Body of pancreas (tissue), 4 donors: Measurements from ENCODE around the gene NIPA2.

Source experiments
- CTCF ChIP-seq, 7 experiments: fragments of 450-650 bp in 4 of 7; fragments of 200-600 bp in 3 of 7; sonication (generic) in 3 of 7; IDR thresholded peaks; one replicate each; pipeline ENCODE4 v1.5.1; 2016 to 2019; ENCODE audit warnings: antibody characterized with exemption in 7 of 7
- POLR2A ChIP-seq, 3 donors: fragments of 450-650 bp; IDR thresholded peaks; one replicate each; pipeline ENCODE4 v1.6.1; 2016; ENCODE audit warnings: antibody characterized with exemption in 3 of 3, mild to moderate bottlenecking in 2 of 3

DNA sequence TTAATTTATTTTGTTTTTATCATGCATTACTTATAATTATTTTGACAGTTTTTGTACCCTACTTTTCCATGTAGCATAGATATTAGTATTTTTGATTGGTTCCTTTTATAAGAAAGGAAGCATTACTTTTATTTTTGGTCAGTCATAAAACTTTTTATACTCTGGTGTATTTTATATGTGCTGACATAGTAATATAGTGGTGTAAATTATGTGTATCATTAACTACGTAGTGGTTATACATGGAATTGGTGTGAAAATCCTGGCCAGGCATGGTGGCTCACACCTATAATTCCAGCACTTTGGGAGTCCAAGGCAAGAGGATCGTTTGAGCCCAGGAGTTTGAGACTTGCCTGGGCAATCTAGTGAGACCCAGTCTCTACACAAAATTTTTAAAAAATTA, 18.8 kb upstream of the NIPA2 start:
- no peak for TF ChIP-seq POLR2A (IDR thresholded peaks at IDR 0.05)
- no peak for TF ChIP-seq CTCF (IDR thresholded peaks at IDR 0.05)
